ENCODE measurements around the gene NDUFV3.
"Not testable (repeated sequence)": the region's sequence is repeated elsewhere in the genome, so short reads cannot be mapped to it uniquely, and the experiment has no call there.

NDUFV3 gene

DNA sequence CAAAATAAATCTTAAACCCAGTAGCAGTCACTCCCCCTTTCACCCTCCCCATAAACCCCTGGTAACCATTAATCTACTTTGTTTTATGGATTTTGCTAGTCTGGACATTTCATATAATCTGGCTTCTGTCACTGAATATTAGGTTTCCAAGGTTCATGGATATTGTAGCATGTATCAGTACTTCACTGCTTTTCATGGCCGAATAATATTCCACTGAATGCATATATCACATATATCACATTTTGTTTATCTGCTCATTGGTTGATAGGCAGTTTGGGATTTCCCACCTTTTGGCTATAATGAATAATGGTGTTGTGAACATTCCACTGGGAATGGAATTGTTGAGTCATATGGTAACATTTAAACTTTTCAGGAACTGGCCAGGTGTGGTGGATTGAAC, 9.2 kb upstream of the NDUFV3 start:
- DNase-seq (ENCODE audit: extremely low read depth in 1 of 2, low read depth in 1 of 2) = no peak

GRCh38 chr21:42887326-42887725, 5.8 kb upstream of the NDUFV3 start:
- no peak for DNase-seq (ENCODE audit: extremely low read depth in 1 of 2, low read depth in 1 of 2)

GRCh38 chr21:42892582-42892930, 553 bp upstream of the NDUFV3 start:
- no peak for DNase-seq (ENCODE audit: extremely low read depth in 1 of 2, low read depth in 1 of 2)

GRCh38 chr21:42900446-42900845, 7.3 kb downstream of the NDUFV3 start:
- DNase-seq (ENCODE audit: extremely low read depth in 1 of 2, low read depth in 1 of 2) = no peak

GRCh38 chr21:42903817-42904216, 10.7 kb downstream of the NDUFV3 start:
- DNase-seq (ENCODE audit: extremely low read depth in 1 of 2, low read depth in 1 of 2) = no peak

DNA sequence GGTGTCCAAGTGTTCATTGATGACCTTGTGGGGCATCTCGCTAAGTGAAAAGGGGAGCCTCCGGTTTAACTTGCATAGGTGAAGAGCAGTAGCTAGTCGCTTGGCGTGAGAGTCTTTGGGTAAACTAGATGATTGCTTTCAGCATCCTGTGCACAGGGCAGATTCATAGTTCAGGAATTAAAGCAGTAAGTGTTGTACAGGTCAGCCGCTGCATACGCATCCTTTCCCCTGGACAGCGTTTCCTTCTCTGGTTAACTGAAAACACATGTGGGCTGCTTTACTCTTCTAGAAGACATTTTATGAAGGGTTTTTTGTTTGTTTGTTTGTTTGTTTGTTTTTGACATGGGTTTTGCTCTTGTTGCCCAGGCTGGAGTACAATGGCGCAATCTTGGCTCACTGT, 12.1 kb downstream of the NDUFV3 start:
- DNase-seq (ENCODE audit: extremely low read depth in 1 of 2, low read depth in 1 of 2) = no peak

DNA sequence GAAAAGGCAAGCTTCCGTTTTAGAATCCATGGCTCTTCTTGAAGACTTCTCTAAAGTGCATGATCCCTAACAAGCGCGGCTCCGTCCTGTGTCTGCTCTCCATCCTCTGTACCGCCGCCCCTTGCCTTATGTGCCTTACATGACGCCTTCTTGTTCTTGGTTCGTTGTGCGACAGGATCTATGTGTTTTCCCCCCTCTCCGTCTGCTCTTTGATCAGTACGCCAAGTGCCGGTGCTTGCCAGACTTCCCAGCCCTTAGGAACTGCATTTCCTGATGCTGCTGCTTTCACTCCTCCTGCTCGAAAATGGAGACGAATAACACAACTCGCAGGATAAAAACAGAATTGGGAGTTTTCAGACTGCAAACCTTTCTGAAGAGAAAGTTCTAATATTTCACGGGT, 13.1 kb downstream of the NDUFV3 start:
- no peak for DNase-seq (ENCODE audit: extremely low read depth in 1 of 2, low read depth in 1 of 2)

- not testable (repeated sequence) for DNase-seq (ENCODE audit: extremely low read depth in 1 of 2, low read depth in 1 of 2)
Measured at GRCh38 chr21:42908484-42908883, 15.4 kb downstream of the NDUFV3 start.

- DNase-seq (ENCODE audit: extremely low read depth in 1 of 2, low read depth in 1 of 2) = not testable (repeated sequence)
Measured at GRCh38 chr21:42911920-42912319, 18.8 kb downstream of the NDUFV3 start.

DNA sequence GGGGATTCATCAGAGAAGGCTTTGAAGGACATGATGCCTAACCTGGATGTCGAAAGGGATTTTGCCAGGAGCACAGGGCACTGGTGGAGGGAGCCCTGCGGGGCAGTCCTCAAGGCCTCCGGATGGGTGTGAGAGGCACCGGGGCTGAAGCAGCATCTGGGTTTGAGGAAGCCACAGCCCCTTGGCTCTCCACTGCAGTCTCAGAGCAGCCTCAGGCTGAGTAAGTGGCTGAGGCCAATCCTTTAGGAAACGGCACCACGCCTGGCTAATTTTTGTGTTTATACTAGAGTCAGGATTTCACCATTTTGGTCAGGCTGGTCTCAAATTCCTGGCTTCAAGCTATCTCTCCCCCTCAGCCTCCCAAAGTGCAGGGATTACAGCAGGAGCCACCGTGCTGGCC, 20.4 kb downstream of the NDUFV3 start:
- no peak for DNase-seq (ENCODE audit: extremely low read depth in 1 of 2, low read depth in 1 of 2)

- DNase-seq (ENCODE audit: extremely low read depth in 1 of 2, low read depth in 1 of 2) = no peak
Measured at GRCh38 chr21:42918291-42918690, 25.2 kb downstream of the NDUFV3 start.

- DNase-seq (ENCODE audit: extremely low read depth in 1 of 2, low read depth in 1 of 2) = no peak
Measured at GRCh38 chr21:42921927-42922326, 28.8 kb downstream of the NDUFV3 start.

GRCh38 chr21:42922918-42923317, 29.8 kb downstream of the NDUFV3 start:
- DNase-seq (ENCODE audit: extremely low read depth in 1 of 2, low read depth in 1 of 2) = no peak

- DNase-seq (ENCODE audit: extremely low read depth in 1 of 2, low read depth in 1 of 2) = peak; percentile 18 to 32
Measured at GRCh38 chr21:42923553-42924432, 30.7 kb downstream of the NDUFV3 start.

DNA sequence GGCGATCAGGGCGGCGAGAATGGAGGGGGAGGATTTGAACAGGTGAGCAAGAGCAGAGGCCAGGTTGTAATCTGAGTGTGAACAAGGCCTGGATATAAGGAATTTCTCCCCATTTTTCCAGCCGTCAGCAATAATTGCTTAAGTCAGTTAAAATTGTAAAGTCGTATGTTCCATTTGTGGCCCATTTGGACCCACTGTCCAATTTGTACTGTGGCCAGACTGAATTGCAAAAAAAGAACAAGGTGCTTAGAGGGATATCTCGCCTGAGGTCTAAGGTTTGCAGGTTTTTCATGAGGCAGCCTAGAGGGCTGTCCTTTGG, 31.3 kb downstream of the NDUFV3 start:
- DNase-seq (ENCODE audit: extremely low read depth in 1 of 2, low read depth in 1 of 2) = no peak

- DNase-seq (ENCODE audit: extremely low read depth in 1 of 2, low read depth in 1 of 2) = no peak
Measured at GRCh38 chr21:42925114-42925926, 32.2 kb downstream of the NDUFV3 start, which contains the start of gene ERVH48-1. Gene ERVH48-1 (minus strand): TSS chr21:42925630. CDS start chr21:42919006, 6,624 bp downstream.

- not testable (repeated sequence) for DNase-seq (ENCODE audit: extremely low read depth in 1 of 2, low read depth in 1 of 2)
Measured at GRCh38 chr21:42927474-42928200, 34.5 kb downstream of the NDUFV3 start.

DNA sequence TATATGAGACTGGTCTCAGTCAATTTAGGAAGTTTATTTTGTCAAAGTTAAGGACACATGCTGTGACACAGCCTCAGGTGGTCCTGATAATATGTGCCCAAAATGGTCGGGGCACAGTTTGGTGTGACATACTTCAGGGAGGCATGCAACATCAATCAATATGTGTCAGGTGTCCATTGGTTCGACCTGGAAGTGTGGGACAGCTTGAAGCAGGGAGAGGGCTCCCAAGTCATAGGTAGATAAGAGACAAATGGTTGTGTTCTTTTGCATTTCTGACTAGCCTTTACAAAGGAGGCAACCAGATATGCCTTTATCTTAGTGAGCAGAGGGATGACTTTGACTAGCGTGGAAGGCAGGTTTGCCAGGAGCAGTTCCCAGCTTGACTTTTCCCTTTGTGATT, 36.9 kb downstream of the NDUFV3 start:
- no peak for DNase-seq (ENCODE audit: extremely low read depth in 1 of 2, low read depth in 1 of 2)

DNA sequence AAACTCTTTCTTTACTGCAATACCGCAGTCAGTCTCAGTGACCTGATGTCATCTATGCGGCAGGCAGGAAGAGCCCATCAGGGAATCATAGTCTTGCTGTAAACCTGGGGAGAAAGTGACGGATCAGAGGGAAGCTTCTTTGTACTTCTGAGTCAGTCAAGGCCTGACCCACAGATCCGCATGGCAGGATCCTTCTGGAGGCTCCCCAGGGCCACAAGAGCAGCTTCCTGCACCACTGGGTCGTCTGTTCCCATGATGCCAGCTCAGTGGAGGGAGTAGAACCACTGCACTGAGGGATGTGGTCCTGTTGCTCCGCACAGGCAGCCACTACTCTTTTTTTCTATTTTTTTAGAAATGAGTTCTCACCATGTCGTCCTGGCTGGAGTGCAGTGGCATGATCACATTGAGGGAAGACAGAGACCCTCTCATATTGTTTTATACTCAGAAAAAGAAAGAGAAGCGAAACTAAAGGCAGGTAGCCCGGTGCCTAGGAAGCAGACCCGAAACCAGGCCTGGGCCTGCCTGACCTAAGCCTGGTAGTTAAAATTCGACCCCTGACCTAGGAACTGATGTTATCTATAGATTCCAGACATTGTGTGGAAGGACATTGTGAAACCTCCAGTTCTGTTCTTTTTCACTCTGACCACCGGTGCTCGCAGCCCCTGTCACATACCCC, 38.6 kb downstream of the NDUFV3 start:
- no peak for DNase-seq (ENCODE audit: extremely low read depth in 1 of 2, low read depth in 1 of 2)

DNA sequence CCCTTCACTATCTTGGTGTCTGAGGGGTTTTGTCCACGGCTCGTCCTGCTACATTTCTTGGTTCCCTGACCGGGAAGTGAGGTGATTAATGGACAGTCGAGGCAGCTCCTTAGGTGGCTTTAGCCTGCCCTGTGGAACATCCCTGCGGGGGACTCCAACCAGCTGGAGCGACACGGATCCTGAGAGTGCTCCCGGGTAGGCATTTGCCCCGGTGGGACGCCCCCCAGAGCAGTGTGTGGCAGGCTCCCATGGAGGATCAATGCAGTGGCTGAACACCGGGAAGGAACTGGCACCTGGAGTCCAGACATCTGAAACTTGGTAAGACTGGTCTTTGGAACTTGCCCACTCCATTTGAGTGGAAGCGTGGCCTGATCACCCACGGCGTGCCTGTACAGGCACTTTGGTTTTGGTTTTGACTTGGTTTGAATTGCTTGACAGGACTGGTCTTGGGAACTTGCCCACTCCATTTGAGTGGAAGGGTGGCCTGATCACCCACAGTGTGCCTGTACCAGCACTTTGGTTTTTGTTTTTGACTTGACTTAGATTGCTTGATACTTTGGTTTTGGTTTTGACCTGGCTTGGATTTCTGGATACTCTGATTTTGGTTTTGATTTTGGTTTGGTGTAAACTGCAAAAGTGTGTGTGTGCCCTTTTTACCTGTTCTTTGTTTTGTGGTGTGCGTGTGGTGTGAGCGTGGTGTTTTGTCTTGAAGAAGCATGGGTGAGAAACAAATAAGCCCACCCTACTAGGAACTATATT, 39.4 kb downstream of the NDUFV3 start:
- DNase-seq (ENCODE audit: extremely low read depth in 1 of 2, low read depth in 1 of 2) = not testable (repeated sequence)
